ENCODE measurements around the gene SWT1.
"Not testable (repeated sequence)": the region's sequence is repeated elsewhere in the genome, so short reads cannot be mapped to it uniquely, and the experiment has no call there.

SWT1 gene

GRCh38 chr1:185249563-185249962, 92.6 kb downstream of the SWT1 start:
- no peak for DNase-seq (ENCODE audit: low spot score)

- no peak for DNase-seq (ENCODE audit: low spot score)
Measured at GRCh38 chr1:185250063-185250462, 93.1 kb downstream of the SWT1 start.

- not testable (repeated sequence) for DNase-seq (ENCODE audit: low spot score)
Measured at GRCh38 chr1:185251928-185252327, 95.0 kb downstream of the SWT1 start.

GRCh38 chr1:185252404-185252803, 95.4 kb downstream of the SWT1 start:
- DNase-seq (ENCODE audit: low spot score), result not testable (repeated sequence)

- DNase-seq (ENCODE audit: low spot score), result not testable (repeated sequence)
Measured at GRCh38 chr1:185255595-185255994, 98.6 kb downstream of the SWT1 start.

GRCh38 chr1:185257116-185257949, 100.4 kb downstream of the SWT1 start:
- DNase-seq (ENCODE audit: low spot score), result not testable (repeated sequence)

GRCh38 chr1:185257950-185258208, 100.9 kb downstream of the SWT1 start:
- no peak for DNase-seq (ENCODE audit: low spot score)

- no peak for DNase-seq (ENCODE audit: low spot score)
Measured at GRCh38 chr1:185258676-185259075, 101.7 kb downstream of the SWT1 start.

- DNase-seq (ENCODE audit: low spot score), result no peak
Measured at GRCh38 chr1:185260611-185261010, 103.6 kb downstream of the SWT1 start.

- no peak for DNase-seq (ENCODE audit: low spot score)
Measured at GRCh38 chr1:185262151-185262550, 105.2 kb downstream of the SWT1 start.

GRCh38 chr1:185263292-185263691, 106.3 kb downstream of the SWT1 start:
- DNase-seq (ENCODE audit: low spot score), result no peak

- no peak for DNase-seq (ENCODE audit: low spot score)
Measured at GRCh38 chr1:185263780-185264179, 106.8 kb downstream of the SWT1 start.

GRCh38 chr1:185265314-185265713, 108.3 kb downstream of the SWT1 start:
- DNase-seq (ENCODE audit: low spot score), result no peak

GRCh38 chr1:185267301-185267700, 110.3 kb downstream of the SWT1 start:
- DNase-seq (ENCODE audit: low spot score), result no peak

- DNase-seq (ENCODE audit: low spot score), result no peak
Measured at GRCh38 chr1:185267701-185268100, 110.7 kb downstream of the SWT1 start.

- no peak for DNase-seq (ENCODE audit: low spot score)
Measured at GRCh38 chr1:185268352-185268751, 111.4 kb downstream of the SWT1 start.

GRCh38 chr1:185271921-185272320, 115.0 kb downstream of the SWT1 start:
- no peak for DNase-seq (ENCODE audit: low spot score)

- DNase-seq (ENCODE audit: low spot score), result no peak
Measured at GRCh38 chr1:185279571-185279970, 122.6 kb downstream of the SWT1 start.

- DNase-seq (ENCODE audit: low spot score), result no peak
Measured at GRCh38 chr1:185280589-185280988, 123.6 kb downstream of the SWT1 start.

- peak; percentile 61 for DNase-seq (ENCODE audit: low spot score)
Measured at GRCh38 chr1:185281245-185281644, 124.3 kb downstream of the SWT1 start.

GRCh38 chr1:185284116-185284515, 127.1 kb downstream of the SWT1 start:
- no peak for DNase-seq (ENCODE audit: low spot score)

- no peak for DNase-seq (ENCODE audit: low spot score)
Measured at GRCh38 chr1:185284533-185285276, 127.7 kb downstream of the SWT1 start.

- DNase-seq (ENCODE audit: low spot score), result no peak
Measured at GRCh38 chr1:185287451-185287850, 130.5 kb downstream of the SWT1 start.

- DNase-seq (ENCODE audit: low spot score), result no peak
Measured at GRCh38 chr1:185288435-185288834, 131.5 kb downstream of the SWT1 start.

Measured in CD4-positive, alpha-beta T cell treated with Interleukin-15 for 4 hours (primary cell).